ENCODE results near the gene KCNT2. TPM values are rescaled to one million over a fixed set of nuclear protein-coding genes. Genes with fewer than 3 reads are reported as not detected.
A peak's percentile ranks its signal among the peaks of the same experiment; 100 is the strongest.

The KCNT2 gene
- total and polyA plus RNA-seq, 9 of the 15 experiments (the other 6 are each of a cell fraction or from before 2014, with no cell fraction given) = 0.13 to 0.73 (median 0.28) TPM

DNA sequence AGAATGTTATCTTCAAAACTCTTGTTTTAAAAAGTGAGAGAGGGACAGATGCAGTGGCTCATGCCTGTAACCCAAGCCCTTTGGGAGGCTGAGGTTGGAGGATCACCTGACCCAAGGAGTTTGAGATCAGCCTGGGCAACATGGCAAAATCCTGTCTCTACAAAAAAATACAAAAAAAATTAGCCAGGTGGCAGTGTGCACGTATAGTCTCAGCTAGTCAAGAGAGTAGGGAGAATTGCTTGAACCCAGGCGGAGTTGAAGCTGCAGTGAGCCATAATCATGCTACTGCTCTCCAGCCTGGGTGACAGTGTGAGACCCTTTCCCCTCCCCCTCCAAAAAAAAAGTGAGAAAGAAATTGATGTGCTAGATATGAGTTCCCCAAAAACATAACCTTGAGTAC is 131.0 kb downstream of the KCNT2 start:
- Histone ChIP-seq H3K4me2 (ENCODE audit: insufficient read depth, low read length) (no peak overlapping the region), H2AFZ (ENCODE audit: low read depth, low read length) (no peak overlapping the region), H3K9me3 (replicated peaks; ENCODE audit: control insufficient read depth, insufficient read depth, low read depth, low read length) (no peaks in the 10 kb centered on the region), H3K4me1 (replicated peaks in 1 of 2; ENCODE audit: control insufficient read depth in 2 of 2, insufficient read depth in 2 of 2, low read length in 2 of 2) (no peaks in the 10 kb centered on the region), H3K79me2 (ENCODE audit: control insufficient read depth, insufficient read depth, low read length) (no peaks in the 10 kb centered on the region), H4K20me1 (replicated peaks; ENCODE audit: control insufficient read depth, insufficient read depth, low read length) (no peaks in the 10 kb centered on the region), H3K36me3 (ENCODE audit: control insufficient read depth, insufficient read depth, low read length) (no peaks in the 10 kb centered on the region), H3K9me1 (ENCODE audit: control insufficient read depth, insufficient read depth, low read length) (no peaks in the 10 kb centered on the region), H3K27me3 (ENCODE audit: control insufficient read depth in 2 of 2, insufficient read depth in 2 of 2, low read length in 2 of 2) (no peaks in the 10 kb centered on the region), H3K9ac (ENCODE audit: insufficient read depth in 1 of 2, low read depth in 2 of 2, low read length in 2 of 2) (no peak overlapping the region), H3K27ac (ENCODE audit: extremely low read depth, low read depth, low read length) (no peak overlapping the region), H3K4me3 (no peak overlapping the region)
- no TSS peak for BruUV-seq (replicated peaks)
- intact Hi-C loops (cut with micrococcal nuclease) (loop anchor here (5.0 kb wide), 1 partner anchor 185 kb away; no protein-coding TSS in a partner anchor), in situ Hi-C loops (cut with MboI) (no loop called here)
- TF ChIP-seq RFX5 (IDR thresholded peaks at IDR 0.05; ENCODE audit: low read depth, low read length) (no peak), CTCF (IDR thresholded peaks at IDR 0.05 in 2 of 3, conservative IDR thresholded peaks at IDR 0.05 in 1 of 3; ENCODE audit: insufficient read depth in 2 of 3, low read depth in 1 of 3, low read length in 3 of 3) (peak in 2 of 3 experiments; percentile 9 to 13; a peak in 1 of 6 replicates), MTA2 (IDR thresholded peaks at IDR 0.05; ENCODE audit: low read depth) (no peak), REST (IDR thresholded peaks at IDR 0.05; ENCODE audit: borderline replicate concordance) (peak; percentile 13; the same call in 1 of the 2 replicates), REST (CRISPR knock-in tag; IDR thresholded peaks at IDR 0.05; ENCODE audit: low read depth) (no peak), RAD21 (CRISPR knock-in tag; conservative IDR thresholded peaks at IDR 0.05 in 1 of 2, IDR thresholded peaks at IDR 0.05 in 1 of 2) (peak in 1 of 2 experiments; percentile 50; a peak in 2 of 4 replicates), SREBF2 (CRISPR knock-in tag; IDR thresholded peaks at IDR 0.05) (no peak)
- DNase-seq (ENCODE audit: extremely low read depth in 1 of 4, low spot score in 3 of 4) (no peak), FAIRE-seq (no peak), ATAC-seq (peak; percentile 65)
- POLR2A ChIA-PET = no interaction called here
- CTCF ChIA-PET (ENCODE audit: low intra/inter-chr PET ratio) = no interaction called here
- WGBS (ENCODE audit: insufficient coverage, low coverage, missing lambda C conversion rate) = 14% methylated on average over 2 of the region's 2 CpGs
